AG08395 (cell line): ENCODE data around the gene ZBTB48.
"Not testable (repeated sequence)": the region's sequence is repeated elsewhere in the genome, so short reads cannot be mapped to it uniquely, and the experiment has no call there.

ENCODE experiments used
- DNase-seq: peaks from one replicate; pipeline ENCODE4 v3.0.0; 2012; ENCODE audit warnings: mixed read lengths, low spot score

The ZBTB48 gene

DNA sequence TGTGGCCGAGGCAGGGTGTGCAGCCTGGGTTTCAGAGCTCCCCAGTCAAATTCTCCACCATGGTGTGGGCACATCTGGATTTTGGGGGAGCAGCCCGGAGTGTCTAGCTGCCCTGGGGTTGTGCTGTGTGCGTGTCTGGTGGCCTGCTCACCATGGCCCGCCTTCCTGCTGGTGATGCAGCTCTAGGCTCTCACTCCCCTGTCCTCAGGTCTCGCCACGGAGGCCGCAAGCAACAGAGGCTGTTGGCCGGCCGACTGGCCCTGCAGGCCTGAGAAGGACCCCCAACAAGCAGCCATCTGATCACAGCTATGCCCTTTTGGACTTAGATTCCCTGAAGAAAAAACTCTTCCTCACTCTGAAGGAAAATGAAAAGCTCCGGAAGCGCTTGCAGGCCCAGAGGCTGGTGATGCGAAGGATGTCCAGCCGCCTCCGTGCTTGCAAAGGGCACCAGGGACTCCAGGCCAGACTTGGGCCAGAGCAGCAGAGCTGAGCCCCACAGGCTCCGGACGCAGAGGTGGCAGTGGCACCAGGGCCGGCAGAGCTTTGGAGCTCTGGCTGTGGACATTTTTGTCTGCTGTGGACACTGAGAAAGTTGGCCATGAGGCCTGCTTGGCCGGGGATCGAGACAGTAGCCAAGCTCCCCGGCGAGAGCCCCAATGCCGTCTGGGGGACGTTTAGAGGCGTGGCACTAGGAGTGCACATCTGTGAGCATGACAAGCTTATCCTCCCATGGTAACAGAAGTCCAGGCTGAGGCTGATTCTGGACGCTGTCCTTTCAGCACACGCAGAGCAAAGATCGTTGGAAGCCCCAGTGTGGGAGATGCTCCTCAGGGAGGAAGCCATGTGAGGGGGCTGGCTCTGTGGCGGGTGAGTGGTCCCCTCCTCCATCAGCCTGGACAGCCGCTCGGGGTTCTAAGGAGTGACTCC is 53.1 kb downstream of the ZBTB48 start:
- no peak for DNase-seq

DNA sequence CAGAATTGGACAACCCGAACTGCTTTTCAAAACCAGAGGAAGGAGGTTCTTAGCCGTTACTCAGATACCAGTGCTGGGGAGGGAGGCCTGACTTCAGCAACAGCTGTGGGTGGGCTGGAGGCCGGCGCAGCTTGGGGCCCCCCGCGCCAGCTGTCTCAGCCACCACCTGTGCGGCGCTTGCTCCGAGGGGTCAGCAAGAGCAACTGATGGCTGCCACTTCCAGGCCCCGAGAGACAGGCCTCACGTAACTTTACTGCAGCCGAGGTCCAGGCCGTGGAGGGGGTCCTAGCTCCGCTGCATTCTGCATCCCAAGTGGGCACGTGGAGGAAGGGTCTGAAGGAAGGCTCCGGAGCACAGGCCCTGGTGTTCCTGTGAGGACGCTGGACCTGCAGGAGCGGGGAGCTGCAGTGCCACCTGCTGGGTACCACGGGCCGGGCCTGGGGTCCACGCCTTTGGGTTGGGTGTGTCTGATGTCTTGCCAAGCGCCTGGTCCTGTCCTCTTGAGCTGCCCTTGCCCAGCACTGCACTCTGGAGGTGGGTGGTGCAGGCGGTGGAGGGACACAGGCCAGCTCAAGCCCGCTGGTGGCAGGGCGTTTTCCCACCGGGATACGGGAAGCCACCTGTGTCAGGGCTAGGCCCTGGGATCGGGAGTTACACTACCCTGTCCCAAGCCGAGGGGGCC is 54.7 kb downstream of the ZBTB48 start:
- peak; percentile 50 for DNase-seq

DNA sequence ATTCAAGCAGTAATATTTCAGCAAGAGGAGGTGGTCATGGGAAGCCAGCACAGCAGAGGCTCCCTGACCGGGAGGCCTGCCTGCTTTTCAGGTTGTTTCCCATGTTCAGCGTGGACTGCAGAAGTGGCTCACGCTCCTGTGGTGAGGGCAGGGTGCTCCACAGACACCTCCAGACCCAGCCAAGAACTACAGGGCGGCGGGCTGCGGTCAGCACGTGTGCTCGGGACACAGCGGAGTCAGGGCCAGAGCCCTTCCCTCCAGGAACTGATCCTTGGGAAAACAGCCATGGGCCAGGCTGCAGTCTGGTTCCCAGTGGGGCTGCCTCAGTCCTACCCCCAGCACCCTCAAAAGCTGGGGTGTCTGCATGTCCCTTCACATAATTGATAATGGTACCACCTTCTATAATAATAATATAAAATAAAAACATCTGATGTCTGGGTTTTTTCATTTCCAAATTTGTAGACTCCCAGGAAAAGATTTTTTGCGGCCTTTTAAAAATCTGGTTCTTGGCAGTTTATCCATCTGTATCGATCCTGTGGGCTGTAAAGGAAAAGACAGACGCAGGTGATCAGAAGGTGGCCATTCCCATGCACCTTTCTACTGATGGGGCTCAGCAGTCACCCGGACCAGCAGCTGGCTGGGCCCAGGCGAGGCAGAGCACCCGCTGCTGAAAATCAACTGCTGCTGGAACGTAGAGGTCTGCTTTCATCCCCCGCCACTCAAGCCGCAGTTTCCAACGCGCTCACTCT is 55.5 kb downstream of the ZBTB48 start:
- DNase-seq: no peak

DNA sequence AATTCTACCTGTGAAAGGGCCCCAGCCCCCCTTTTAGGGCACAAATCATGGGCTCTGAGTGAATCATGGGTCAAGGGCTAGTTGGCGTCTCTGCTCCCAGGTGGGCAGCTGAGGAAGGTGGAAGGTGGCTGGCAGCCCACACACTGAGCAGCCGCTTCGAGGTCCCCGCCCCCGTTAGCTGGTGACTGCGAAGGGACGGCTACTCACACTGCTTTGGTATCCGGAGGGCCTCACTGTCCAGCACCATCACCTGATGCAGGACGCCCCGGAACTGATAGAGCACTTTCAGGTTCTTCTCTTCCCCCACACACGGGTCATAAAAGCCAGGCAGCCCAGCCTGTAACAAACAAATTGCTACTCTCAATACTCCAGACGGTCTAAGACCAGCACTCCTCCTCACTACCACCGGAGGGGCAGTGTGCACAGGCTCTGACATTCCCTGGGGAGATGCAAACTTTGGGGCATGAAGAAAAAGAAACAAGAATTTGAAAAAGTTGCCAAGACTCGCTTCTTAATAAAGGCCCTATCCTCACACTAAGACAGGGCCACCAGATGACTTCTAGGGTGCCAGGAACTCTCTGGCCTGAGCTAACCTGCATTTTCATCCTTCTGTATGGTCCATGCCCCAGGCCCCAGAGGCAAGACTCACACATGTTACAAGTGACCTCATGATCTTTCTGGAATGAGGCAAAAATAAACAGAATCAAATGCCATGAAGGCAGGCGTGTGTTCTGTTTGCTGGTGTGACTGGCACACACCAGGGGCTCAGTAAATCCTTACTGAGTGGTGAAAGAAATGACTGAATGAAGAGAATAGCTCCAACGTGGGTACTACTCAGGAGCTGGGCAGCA is 56.3 kb downstream of the ZBTB48 start:
- DNase-seq: peak; percentile 10

DNA sequence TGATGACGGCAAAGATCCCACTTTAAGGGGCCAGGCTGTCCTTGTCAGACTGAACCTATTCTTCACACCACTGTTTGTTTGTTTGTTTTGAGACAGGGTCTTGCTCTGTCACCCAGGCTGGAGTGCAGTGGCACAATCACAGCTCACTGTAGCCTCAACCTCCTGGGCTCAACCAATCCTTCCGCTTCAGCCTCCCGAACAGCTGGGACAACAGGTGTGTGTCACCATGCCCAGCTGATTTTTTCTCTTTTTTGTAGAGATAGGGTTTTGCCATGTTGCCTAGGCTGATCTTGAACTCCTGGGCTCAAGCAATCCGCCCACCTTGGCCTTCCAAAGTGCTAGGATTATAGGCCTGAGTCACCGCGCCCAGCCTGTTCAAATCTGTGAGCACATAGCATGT is 57.0 kb downstream of the ZBTB48 start:
- not testable (repeated sequence) for DNase-seq

DNA sequence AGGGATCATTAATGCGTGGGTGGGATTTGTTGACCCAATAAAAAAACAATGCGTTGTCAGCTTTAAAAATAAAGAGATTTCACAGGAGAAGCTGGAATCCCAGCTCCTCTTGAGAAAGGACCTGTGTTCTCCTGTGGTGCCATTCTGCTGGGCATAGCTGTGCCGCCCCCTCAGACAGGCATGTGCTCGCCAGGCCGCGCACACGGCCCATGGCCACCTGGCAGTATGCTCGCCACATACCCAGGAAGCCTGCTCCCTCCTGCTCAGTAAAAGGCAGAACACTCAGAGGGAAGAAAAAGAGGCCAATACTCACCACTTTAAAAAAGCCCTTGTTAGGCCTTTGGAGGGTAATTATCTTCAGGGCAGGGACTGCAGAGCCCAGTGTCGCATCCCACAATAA is 58.0 kb downstream of the ZBTB48 start:
- no peak for DNase-seq

DNA sequence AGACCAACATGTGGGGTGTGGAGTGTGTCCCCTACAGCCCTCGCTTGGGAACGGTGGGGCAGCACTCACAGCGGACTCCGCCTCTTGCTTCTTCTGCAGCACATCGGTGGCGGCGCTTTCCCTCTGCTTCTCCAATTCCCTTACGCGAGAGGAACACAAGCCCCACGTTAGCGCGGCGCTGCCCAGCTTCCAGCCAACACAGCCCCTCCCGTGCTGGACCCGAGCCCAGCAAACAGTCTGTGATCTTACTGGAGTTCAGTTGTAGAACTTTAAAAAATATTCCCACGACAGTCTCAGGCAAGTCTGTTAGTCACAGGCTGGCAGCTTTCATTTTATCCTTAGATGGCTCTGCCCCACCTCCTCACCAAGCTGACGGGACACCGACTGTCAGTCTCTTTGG is 58.4 kb downstream of the ZBTB48 start:
- DNase-seq: peak; percentile 45
